HG03571 (cell line): ENCODE results near the gene AAGAB.

Experiments used
- ATAC-seq: cut with Tn5 transposase; IDR thresholded peaks from one replicate; pipeline ENCODE4 v1.9.1; 2021; ENCODE audit not compliant: unreplicated experiment

Gene AAGAB

DNA sequence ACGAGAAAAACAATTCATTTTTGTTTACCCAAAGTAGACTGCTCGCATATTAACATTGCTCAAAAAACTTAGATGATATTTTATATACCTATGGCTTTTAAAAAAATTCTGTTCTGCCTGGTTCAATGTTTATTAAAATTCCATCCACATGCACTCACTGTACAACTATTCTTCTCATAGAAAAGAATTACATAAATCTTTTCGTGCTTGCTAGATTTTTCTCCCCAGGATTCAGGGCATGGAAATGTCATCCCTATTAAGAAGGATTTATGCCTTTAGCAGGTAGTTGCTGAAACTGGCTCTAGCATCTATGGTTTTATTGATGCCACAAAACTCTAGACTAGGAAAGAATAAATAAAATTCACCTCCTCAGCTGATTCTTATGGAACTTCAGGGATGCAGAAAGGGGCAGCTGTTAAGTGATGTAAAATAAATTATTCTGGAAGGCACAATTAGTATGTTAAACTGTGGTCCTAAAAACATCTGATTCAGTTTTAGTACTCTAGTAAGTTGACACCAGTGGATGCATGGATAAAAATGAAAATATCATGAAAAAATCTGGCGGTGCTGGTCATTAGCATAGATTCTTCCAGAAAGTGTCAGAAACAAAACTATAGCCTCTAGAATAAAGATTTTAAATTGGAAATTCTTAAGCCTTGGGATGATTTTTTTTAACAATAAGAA, 41.6 kb downstream of the AAGAB start:
- ATAC-seq, result no peak

DNA sequence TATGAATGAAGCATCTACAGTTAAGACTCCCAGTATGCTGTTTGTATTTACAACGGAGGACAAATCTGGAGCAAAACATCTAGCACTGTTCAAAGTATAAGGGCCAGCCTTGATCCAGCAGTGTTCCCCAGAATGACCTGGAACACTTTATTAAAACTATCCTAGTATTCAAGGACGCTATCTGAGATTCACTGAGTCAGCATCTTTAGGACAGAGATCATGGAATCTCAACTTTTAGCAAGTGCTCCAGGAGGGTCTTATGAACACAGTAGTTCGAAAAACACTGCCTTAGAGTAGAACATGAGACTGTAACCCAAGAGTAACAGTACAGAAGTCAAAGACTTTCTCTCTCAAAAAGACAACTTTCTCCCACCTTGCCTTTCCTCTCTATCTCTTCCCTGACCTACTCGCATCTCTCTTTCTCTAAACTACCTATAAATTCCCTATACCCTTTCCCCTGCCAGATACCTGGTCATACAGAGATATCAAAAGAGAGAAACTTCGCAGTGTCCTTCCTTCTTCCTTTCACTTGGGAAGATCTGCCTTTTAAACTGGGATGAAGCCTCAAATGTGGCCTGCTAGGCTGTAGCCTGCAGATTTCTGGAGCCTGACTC, 43.8 kb downstream of the AAGAB start:
- ATAC-seq, result no peak

DNA sequence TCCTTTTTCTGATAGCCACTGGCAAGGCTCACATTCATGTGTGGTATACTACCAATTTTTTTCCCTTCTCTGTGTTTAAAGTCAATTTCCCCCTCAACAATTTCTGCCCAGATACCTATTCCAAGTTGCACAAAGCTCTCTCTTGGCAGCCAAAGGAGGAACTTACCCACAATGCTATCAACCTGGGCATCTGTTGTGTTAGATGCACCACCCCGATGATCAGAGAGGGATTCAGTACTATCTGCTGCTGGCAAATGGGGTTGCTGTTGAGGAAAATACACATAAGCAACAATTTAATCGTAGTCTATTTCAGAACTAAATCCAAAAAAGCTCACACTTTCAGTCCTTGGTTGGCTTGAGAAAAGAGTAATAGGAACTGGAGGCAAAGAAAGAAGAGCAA, 46.1 kb downstream of the AAGAB start:
- no peak for ATAC-seq

DNA sequence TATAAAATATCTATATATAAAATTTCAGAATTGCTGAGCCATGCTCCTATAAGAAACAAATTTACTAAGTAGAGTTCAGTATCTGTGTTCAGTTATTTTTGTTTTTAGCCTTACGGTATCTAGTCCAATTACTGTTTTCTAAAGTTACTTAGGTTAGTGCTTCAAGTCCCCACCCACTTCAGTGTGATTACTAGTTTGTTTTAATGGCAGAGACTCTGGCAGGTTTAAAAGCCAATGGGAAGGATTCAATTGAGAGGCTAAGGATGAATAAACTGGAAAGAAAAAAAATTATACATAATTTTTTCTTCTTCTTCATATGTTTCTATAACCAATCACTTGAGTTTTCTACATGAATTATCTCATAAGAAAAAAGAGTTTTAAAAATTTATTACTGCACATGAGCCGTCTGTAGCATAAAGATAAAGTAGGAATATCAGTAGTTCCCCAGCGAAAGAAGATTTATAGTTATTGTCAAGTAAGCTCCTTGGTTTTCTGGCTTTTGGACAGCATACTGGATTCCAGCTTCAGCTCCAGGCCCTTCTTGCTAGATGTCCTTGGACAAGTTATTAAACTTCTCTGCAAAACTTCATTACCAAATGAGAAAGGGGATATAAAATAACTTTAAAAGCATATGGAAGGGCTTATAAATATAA, 46.8 kb downstream of the AAGAB start:
- ATAC-seq, result no peak

DNA sequence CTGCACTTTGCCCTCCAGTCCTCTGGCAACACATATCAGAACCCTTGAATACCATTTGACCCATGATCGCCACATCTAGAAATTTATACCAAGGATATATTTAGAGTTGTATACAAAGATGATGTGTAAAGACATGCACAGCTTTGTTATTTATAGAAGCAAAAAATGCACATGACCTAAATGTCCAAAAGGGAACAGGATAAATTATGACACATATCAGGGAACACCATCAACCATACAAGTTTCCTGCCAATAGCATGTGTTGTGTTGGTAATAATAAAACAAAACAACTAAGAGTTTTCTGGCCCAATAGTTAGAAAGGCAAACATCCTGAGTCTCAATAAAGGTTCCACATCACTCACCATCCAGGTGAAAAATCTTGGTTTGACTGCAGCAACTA, 51.5 kb downstream of the AAGAB start:
- ATAC-seq, result no peak

DNA sequence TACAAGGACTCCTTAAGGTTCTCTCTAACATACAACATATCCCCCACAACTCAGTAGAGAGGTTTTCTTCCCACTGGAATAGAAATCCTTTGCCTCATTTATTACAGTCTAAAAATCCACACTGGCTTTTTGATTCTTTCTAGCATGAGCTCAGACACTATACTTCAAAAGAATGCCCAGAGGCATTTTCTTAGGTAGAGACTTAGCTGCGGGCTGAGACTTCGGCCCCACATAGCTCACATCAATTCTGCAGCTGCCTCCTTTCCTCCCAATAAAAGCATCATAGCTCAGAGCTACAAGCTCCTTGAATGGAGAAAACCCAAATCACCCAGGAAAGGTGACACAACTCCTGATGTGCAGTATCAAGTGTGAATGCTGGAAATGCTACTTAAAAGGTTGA, 52.4 kb downstream of the AAGAB start:
- no peak for ATAC-seq

DNA sequence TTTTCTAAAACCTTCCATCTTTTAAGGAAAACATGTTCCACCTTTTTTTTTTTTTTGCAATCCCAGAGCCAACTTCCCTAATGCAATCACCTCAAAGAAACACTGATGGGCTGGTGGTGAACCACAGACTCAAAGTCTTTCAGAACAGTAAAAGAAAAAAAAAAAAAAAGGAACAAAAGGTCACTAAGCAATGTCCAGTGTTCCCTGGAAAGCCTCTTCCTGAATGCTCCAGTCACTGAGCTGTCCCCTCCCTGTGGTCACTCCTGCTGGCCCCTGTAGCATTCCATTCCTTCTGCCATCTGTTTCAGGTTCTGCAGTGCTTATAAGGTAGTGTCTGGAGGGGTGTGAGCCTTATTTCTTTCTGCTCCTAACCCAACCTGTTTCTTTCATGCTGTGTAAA, 53.3 kb downstream of the AAGAB start:
- ATAC-seq, result no peak

DNA sequence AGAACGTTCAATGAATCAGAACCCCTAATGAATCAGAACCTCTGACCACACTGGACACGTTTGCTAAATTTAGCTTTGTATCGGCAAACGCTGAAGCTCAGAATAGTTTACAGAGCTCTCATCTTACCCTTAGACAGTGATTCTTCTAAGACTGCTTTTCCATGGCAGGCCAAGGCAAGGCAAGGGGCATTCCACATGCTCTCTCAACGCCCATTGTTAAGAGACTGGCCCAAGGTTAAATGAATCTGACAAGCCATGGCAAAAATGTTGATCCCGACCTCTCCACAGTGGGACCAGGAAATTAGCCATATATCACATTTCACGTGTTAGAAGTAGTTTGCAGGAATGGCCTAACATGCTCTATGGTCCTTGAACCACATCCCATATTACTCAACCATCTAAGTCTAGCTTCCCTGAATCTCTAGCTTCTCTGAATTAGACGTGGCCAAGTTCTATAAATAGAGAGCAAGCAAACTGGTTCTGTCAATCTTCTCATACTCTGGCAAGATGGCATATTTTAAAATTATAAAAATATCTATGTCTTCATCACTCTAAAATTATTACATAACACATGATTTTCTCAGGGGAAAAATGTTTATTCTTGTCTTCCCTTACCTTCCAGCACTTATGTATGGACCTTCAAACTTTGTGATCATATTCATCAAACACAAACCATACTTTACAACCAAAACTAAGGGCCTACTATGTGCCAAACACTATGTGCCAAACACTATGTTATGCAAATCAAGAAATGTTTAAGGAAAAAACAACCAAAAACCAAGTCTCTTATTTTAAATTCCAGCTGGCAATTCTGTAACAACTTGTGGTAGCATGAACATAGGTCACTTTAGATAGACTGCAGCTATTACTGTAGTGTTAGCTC, 54.3 kb downstream of the AAGAB start:
- ATAC-seq, result no peak

DNA sequence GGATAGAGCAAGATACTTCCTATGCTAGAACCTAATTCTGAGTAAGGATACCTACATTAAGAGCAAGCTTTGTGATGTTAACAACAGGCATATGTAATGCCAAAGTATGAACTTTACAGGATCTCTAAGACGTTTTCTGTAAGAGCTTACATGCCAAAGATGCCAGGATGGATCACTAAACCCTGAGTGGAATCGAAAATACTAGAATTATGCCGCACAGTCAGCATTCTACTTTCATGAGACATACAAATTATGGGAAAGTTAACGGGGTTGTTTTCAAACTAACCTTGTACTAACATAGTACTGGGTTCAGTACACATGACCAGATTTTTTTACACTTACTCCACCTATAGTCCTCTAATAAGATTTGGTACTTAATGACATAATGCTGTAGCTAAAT, 55.1 kb downstream of the AAGAB start:
- ATAC-seq, result no peak

DNA sequence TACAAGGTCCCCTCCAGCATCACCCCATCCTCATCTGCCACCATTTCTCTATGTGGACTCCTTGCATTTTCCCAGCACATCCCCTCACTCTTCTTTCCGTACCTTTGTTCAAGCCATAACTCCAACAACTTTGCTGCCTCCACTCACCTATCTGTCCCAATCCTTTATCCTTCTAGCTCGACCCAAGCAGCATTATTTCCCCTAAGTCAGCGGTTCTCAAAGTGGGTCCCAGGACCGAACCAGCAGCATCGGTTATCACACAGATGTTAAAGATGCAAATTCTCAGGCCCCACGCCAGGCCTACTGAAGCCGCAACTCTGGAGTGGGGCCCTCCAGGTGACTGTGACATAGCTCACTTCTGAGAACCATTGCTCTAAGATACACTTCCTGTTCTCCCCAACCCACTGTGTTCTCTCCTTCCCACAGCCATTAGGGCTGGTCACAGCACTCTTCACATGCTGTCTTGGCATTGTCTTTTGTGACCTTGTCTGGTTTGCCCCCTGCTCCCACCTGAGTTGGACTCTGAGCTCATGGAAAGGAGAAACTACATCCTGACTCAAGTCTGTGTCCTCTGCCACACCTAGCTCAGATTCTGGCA, 56.2 kb downstream of the AAGAB start:
- ATAC-seq, result no peak

DNA sequence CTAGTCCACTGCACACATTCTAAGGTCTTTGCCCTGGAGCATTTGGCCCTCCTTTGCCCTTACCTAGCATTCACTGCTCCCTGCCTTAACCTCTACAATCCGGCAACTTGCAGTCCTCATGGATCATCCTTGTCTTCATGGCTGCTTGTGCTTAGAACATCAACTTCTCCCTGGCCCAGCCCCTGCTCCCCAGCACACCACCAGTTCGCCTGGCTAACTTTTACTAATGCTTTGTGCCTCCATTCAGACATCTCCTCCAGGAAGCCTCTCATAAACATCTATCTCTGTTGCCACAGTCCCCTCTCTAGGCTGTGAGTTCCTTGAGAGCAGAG, 57.1 kb downstream of the AAGAB start:
- no peak for ATAC-seq

DNA sequence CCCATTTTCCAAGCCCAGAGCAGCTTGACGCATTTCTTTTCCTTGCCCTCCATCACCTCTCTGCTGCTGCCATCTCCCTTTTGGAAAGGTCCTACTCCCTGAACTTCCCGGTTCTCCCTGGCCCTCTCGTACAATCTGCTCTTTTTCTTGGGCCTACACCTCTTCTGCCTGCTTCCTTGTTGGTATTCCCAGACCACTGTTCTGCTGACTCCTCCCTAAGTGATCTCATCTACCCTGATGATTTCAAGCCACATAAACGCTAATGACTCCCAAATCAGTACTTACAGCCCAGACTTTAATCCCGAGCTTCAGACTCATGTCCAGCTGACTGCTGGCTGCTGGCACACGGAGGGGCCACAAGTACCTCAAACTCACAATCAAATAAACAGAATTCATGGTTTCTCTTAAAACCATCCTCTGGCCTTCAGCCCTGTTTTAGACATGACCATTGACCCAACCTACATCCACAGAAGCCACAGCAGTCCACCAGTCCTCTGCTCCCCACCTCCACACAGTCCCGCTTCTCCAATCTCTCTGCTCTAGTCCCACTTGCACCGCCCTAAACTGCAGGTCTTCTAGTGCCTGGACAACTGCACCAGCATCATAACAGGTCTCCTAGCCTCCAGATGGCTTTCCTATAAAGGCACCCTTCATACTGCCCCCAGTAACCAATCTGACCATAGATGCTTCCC, 57.6 kb downstream of the AAGAB start:
- ATAC-seq, result no peak

DNA sequence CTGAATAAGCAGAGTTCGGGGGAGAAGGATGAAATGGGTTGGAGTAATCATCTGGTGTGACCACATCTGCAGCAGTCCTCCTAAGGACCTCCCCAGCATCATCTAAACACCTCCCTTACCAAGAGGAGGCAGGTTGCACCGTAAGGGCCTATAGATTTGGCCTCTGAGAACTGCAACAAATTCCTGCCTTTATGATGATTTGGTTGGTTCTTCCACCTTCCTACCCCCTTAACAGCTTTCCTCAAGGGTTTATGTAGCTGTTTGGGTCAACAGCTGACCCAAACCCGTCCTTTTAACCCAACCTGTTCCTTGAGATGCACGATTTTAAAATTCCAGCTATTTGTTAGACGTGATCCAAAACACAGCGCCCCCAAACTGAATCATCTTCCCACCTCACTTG, 58.2 kb downstream of the AAGAB start:
- no peak for ATAC-seq

DNA sequence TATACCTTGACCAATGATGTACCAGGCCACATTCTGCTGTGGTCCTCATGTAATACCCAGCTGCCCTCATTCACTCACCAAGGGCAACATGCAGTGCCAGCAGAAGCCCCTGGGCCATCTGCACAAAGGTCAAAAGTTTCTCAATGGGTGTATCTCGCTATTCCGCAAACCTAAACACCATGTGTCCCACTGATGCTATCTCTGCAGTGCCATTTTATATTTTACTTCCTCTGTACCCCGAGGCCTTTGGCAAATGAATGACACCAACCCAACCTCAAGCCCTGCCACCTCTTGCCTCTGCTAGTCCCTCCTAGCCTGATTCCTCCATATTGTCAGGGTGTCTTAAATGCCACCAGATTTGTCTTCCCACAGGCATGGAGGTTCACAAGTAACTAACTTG, 59.2 kb downstream of the AAGAB start:
- ATAC-seq, result no peak

DNA sequence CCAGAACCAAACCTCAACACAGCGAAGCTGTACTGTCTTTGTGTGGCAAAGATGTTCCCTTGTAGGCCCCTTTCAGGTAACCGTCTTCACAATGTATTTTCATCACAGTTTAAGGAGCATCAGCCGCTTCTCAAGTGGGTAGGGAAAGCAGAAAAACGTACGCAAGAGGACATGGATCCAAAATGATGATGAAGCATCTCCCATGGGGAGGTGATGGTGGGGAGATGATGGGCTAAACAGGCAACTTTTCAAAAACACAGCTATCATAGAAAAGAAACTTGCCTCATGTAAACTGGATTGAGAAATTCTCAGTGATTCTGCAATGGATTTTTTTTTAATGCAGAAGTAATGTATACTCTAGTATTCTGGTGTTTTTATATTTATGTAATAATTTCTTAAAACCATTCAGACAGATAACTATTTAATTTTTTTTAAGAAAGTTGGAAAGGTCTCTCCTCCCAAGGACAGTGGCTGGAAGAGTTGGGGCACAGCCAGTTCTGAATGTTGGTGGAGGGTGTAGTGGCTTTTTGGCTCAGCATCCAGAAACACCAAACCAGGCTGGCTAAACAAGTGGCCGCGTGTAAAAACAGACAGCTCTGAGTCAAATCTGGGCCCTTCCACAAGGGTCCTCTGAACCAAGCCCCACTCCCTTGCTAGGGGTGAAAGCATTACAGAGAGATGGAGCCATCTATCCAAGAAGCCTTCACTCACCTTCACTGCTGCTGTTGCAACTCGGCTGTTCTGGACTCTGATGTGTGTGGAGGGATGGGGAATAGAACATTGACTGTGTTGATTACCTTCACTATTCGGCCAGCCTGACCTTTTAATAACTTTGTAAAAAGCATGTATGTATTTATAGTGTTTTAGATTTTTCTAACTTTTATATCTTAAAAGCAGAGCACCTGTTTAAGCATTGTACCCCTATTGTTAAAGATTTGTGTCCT, 60.0 kb downstream of the AAGAB start:
- no peak for ATAC-seq

DNA sequence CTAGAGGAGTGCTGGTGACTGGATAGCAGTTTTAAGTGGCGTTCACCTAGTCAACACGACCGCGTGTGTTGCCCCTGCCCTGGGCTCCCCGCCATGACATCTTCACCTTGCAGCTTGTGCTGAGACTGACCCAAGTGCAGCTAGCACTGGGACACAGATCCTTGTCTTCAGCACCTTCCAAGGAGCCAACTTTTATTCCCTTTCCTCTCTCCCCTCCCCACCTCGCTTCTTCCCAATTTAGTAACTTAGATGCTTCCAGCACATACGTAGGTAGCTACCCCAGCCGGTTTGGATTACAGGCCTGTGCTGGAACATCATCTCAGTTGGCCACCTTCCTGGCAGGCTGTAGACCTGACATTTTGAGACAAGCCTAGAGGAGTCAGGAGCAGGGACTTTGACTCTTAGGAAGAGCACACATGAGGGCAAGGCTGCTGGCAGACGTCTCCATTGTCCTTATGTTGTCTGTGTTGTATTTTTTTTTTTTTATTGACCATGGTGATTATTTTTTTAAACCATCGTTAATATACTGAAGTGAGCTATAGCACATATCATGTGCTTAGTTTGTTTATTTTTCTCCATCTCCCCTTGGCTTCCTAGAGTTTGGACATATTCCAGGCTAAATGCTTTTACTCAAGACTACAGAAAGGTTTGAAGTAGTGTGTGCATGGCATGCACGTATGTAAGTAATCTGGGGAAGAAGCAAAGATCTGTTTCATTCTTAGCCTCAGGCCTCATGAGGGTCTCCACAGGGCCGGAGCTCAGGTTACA, 61.1 kb downstream of the AAGAB start:
- no peak for ATAC-seq

DNA sequence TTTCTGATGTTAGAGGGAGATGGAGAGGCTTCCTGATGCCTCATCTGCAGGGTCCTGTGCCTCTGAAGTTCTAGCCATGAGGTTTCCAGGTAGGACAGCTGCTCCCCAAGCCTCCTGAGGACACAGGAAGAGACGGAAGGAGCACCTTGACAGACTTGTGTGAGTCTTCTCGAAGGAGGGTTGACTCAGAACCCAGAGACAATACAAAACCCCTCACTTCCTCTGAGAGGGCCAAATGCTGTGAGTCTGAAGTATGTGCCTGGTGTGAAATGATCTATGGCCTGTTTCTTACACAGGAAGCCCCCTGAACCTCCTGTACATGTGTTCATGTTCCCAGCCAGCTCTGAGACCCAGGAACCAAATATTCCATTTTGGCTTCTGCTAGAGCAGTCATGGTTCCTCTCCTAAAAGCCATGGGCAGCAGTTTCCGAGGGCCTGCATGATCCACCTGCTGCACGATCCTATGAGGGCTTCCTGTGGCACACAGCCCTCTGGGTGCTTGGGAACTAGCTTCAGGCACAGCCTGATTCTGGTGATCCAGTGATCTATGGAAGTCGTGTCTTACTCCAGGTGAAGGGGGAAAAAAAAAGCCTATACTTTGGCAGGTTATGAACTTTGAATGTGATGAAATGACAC, 62.2 kb downstream of the AAGAB start:
- no peak for ATAC-seq

DNA sequence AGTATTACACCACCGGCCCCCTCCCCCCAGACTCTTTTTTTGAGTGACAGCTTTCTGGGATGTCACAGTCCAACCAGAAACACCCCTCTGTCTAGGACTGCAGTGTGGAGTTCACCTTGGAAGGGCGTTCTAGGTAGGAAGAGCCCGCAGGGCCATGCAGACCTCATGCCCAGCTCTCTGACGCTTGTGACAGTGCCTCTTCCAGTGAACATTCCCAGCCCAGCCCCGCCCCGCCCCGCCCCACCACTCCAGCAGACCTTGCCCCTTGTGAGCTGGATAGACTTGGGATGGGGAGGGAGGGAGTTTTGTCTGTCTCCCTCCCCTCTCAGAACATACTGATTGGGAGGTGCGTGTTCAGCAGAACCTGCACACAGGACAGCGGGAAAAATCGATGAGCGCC, 63.6 kb downstream of the AAGAB start:
- no peak for ATAC-seq
